Measurements from ENCODE around the gene LAMC3.

DNA sequence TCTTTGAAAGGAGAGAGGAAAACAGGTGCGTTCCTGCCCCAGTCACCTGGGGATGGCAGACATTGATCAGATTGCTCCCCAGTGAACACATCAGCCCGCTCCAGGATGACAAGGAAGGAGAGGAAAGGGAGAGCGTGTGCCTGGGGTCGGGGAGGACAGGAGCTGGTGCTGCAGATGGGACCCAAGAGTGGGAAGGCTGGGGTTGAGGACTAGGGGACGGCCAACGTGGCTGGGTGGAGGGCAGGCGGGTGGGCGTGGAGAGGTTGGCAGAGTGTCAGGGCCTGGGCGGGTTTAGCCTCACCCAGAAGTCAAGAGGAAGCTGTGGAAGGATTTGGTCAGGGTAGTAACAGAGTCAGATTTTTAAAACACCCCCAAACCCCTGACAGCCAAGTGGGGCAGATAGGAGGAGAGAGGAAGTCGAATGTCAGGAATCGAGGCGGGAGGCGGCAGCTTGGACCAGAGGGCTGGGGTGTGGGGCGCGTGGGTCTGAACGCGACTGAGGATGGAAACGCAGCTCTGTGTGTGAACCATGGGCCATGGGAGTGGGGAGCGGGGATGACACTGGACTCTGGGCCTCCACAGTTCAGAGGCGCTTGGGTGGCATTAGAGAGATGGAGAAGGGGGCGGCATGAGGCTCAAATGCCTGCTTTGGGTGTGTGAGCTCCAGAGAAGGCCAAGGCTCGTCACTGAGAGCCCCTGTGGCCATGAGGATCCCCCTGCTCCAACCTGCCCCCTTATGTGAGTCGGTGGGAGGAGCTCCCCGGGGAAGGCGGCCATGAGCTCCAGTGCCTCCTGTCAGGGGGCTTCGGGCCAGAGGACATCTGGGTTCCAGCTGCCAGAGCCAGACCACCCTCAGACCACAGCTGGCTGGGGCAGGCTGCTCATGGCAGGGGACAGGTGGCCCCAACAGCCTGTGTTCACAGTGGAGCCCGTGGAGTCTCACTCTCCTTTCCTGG is 24.6 kb downstream of the LAMC3 start:
- no peak for TF ChIP-seq POLR2AphosphoS5 (IDR thresholded peaks at IDR 0.05)
- TF ChIP-seq, protein P1, sequence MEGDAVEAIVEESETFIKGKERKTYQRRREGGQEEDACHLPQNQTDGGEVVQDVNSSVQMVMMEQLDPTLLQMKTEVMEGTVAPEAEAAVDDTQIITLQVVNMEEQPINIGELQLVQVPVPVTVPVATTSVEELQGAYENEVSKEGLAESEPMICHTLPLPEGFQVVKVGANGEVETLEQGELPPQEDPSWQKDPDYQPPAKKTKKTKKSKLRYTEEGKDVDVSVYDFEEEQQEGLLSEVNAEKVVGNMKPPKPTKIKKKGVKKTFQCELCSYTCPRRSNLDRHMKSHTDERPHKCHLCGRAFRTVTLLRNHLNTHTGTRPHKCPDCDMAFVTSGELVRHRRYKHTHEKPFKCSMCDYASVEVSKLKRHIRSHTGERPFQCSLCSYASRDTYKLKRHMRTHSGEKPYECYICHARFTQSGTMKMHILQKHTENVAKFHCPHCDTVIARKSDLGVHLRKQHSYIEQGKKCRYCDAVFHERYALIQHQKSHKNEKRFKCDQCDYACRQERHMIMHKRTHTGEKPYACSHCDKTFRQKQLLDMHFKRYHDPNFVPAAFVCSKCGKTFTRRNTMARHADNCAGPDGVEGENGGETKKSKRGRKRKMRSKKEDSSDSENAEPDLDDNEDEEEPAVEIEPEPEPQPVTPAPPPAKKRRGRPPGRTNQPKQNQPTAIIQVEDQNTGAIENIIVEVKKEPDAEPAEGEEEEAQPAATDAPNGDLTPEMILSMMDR (IDR thresholded peaks at IDR 0.05), result no peak
